A204.1 (cell line): Measurements from ENCODE around the gene RAD51AP2.

Experiments
- FAIRE-seq: peaks from 2 replicates; lab custom pipeline; 2012; peaks lifted over from hg19 to GRCh38; lab: Jason Lieb, UNC

RAD51AP2 gene

GRCh38 chr2:17470855-17471641 is 47.2 kb downstream of the RAD51AP2 start:
- no peak for FAIRE-seq

- no peak for FAIRE-seq
Observed at GRCh38 chr2:17461087-17461475, 57.2 kb downstream of the RAD51AP2 start.
